ENCODE measurements around the gene TGFBRAP1.
"Not testable (repeated sequence)": the region's sequence is repeated elsewhere in the genome, so short reads cannot be mapped to it uniquely, and the experiment has no call there.

- TF ChIP-seq POLR2A, CTCF (IDR thresholded peaks at IDR 0.05): not testable (repeated sequence)
Observed at GRCh38 chr2:105251016-105251648, 78.4 kb downstream of the TGFBRAP1 start.

Measured in gastroesophageal sphincter (tissue), 3 donors.